ENCODE results near the gene SHB. TPM values are rescaled to one million over a fixed set of nuclear protein-coding genes. Genes with fewer than 3 reads are reported as not detected.

SHB gene
- total and polyA plus RNA-seq, 10 donors: 1.2 to 20.5 (median 7.1) TPM

DNA sequence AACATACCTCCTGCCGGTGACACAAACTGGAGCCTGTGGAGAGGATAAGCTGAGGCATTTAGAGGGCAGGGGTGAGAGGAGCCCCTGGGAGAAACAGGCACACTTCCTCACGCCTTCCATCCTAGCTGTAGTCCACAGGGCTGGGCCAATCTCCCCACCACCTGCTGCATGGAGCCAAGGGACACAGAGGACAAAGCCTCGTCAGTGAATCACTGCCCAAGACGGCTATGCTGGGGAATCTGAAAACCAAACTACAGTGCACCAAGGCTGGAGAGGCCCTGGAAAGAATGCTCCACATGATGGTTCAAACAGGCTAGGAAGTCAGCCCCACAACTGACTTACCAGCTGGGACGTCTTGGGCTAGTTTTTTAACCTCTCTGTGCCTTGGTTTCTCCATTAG lies 57.0 kb downstream of the SHB start:
- intact Hi-C loops (cut with DNase I; ENCODE audit: low total_unique reads): no loop called here
- no peak overlapping the region for H3K27ac ChIP-seq
- H3K36me3 ChIP-seq: peaks cover 0 to 7% (median 0%) of the 10 kb centered on the region in 6 donors
- no peaks in the 10 kb centered on the region for H3K9me3 ChIP-seq
- no peak for TF ChIP-seq POLR2AphosphoS5 (IDR thresholded peaks at IDR 0.05)
- no peak for TF ChIP-seq POLR2A (IDR thresholded peaks at IDR 0.05)
- TF ChIP-seq, protein P1, sequence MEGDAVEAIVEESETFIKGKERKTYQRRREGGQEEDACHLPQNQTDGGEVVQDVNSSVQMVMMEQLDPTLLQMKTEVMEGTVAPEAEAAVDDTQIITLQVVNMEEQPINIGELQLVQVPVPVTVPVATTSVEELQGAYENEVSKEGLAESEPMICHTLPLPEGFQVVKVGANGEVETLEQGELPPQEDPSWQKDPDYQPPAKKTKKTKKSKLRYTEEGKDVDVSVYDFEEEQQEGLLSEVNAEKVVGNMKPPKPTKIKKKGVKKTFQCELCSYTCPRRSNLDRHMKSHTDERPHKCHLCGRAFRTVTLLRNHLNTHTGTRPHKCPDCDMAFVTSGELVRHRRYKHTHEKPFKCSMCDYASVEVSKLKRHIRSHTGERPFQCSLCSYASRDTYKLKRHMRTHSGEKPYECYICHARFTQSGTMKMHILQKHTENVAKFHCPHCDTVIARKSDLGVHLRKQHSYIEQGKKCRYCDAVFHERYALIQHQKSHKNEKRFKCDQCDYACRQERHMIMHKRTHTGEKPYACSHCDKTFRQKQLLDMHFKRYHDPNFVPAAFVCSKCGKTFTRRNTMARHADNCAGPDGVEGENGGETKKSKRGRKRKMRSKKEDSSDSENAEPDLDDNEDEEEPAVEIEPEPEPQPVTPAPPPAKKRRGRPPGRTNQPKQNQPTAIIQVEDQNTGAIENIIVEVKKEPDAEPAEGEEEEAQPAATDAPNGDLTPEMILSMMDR (IDR thresholded peaks at IDR 0.05 in 8 of 11, conservative IDR thresholded peaks at IDR 0.05 in 3 of 11): no peak
- H3K4me1 ChIP-seq: peaks cover 9 to 38% (median 20%) of the 10 kb centered on the region in 6 donors
- DNase-seq: no peak
- H3K27me3 ChIP-seq (replicated peaks in 1 of 7): no peaks in the 10 kb centered on the region
- 84 to 89% (median 88%) methylated on average over 5 of the region's 5 CpGs for WGBS, 5 donors
- H3K4me3 ChIP-seq: no peak overlapping the region

DNA sequence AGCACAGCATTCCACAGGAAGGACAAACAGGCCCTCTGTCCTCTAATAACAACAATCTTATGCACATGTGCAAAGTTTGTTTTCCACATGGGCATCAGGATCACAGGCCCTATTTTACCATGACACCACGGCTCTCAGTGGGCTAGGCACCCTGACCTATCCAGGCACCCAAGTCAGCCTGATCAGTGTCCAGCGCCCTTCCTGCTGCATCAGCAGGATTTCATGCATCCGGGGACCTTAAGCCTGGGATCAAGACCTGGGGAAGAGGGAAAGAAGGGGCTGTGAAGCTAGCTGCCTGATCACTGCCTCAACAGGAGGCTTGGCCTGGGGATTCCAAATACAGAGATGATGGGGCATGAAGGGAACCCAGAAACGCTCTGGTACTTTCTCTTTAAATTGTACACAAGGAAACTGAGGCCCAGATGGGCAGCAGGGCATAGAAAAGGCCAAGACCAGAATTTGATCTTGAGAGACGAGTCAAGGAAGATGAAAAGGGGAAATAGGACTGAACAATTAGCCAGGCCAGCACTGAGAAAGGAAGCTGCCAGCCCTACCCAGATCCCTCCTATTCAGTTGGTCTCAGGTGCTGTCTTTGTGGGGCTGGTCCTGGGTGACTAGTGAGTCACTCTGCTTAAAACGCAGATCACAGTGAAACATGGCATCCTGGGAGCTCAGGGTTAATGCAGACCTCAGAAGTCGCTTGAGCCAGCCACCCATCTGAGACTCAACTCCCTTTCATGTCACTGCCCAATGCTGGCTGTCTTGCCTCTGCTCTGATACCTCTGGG lies 57.9 kb downstream of the SHB start:
- H3K27me3 ChIP-seq (replicated peaks in 1 of 7): no peaks in the 10 kb centered on the region
- H3K9me3 ChIP-seq: no peaks in the 10 kb centered on the region
- peaks cover 14 to 47% (median 24%) of the 10 kb centered on the region in 6 donors for H3K4me1 ChIP-seq
- H3K27ac ChIP-seq: no peak overlapping the region
- DNase-seq: no peak
- TF ChIP-seq, protein P1 (IDR thresholded peaks at IDR 0.05 in 8 of 11, conservative IDR thresholded peaks at IDR 0.05 in 3 of 11): no peak
- TF ChIP-seq POLR2A (IDR thresholded peaks at IDR 0.05): no peak
- TF ChIP-seq POLR2AphosphoS5 (IDR thresholded peaks at IDR 0.05): no peak
- peaks cover 0 to 7% (median 0%) of the 10 kb centered on the region in 6 donors for H3K36me3 ChIP-seq
- H3K4me3 ChIP-seq: no peak overlapping the region
- 75 to 82% (median 80%) methylated on average over 7 of the region's 7 CpGs for WGBS, 5 donors
- intact Hi-C loops (cut with DNase I; ENCODE audit: low total_unique reads): no loop called here

DNA sequence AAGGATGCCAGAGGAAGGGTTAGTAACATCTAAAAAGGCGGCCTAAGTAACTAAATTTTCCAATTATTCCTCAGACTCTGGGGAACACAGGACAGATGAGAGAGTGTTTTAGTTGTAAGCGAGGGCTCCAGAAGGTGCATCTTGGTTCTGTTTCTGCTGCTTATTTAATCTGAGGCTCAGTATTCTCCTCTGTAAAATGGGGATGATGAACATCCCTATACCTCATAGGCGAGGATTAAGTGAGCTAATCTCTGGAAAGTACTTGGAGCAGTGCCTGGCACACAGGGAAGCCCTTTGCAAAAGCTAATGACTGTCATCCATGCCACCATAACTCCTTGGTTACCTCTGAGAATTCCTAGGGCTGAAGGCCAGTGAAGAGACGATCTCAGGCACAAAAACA lies 59.0 kb downstream of the SHB start:
- Histone ChIP-seq H3K27me3 (replicated peaks in 1 of 7) (no peaks in the 10 kb centered on the region), H3K4me1 (peaks cover 14 to 48% (median 28%) of the 10 kb centered on the region in 6 donors), H3K36me3 (peaks cover 0 to 7% (median 0%) of the 10 kb centered on the region in 6 donors), H3K27ac (no peak overlapping the region), H3K9me3 (no peaks in the 10 kb centered on the region), H3K4me3 (no peak overlapping the region)
- no peak for DNase-seq
- intact Hi-C loops (cut with DNase I; ENCODE audit: low total_unique reads): no loop called here
- TF ChIP-seq POLR2A (IDR thresholded peaks at IDR 0.05) (no peak), POLR2AphosphoS5 (IDR thresholded peaks at IDR 0.05) (no peak)
- TF ChIP-seq, protein P1 (IDR thresholded peaks at IDR 0.05 in 8 of 11, conservative IDR thresholded peaks at IDR 0.05 in 3 of 11): no peak
- WGBS, 5 donors: 82 to 93% (median 82%) methylated on average over 4 of the region's 4 CpGs

DNA sequence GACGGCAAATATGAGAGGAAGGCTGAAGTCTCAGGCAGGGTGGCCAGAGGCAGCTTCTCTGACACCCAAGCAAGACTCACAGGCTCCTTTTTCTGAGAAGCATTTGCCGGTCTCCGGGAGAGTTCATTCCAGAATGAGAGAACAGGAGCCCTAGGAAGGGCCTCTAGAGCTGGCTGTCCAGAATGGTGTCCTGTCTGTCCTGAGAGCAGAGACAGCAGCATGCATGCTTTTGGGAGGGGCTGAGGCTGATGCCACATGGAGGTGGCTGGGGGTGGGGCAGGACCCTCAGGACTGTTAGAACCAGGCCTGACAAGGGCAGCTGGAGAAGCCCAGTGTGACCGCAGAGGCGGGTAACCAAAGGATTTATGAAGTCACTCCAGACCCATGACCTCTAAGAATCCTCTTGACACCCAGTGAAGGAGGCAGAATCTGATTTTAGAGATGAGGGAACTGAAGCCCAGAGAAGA lies 60.0 kb downstream of the SHB start:
- no peak for DNase-seq
- Histone ChIP-seq H3K27ac (peak overlapping the region in 1 of 8 donors; percentile 12), H3K36me3 (peaks cover 0 to under 1% (median 0%) of the 10 kb centered on the region in 6 donors), H3K4me3 (no peak overlapping the region), H3K27me3 (replicated peaks in 1 of 7) (no peaks in the 10 kb centered on the region), H3K9me3 (no peaks in the 10 kb centered on the region), H3K4me1 (peaks cover 14 to 48% (median 28%) of the 10 kb centered on the region in 6 donors)
- intact Hi-C loops (cut with DNase I; ENCODE audit: low total_unique reads): no loop called here
- TF ChIP-seq POLR2AphosphoS5 (IDR thresholded peaks at IDR 0.05) (no peak), POLR2A (IDR thresholded peaks at IDR 0.05) (no peak)
- TF ChIP-seq, protein P1 (IDR thresholded peaks at IDR 0.05 in 8 of 11, conservative IDR thresholded peaks at IDR 0.05 in 3 of 11): no peak
- 85 to 96% (median 91%) methylated on average over 5 of the region's 5 CpGs for WGBS, 5 donors
